SK-N-SH treated with all-trans-retinoic acid at 6 μM for 48 hours (cell line): ENCODE measurements around the gene TNFRSF18.

Source experiments
- GLIS3 ChIP-seq: fragments of 250-450 bp; sonication (Bioruptor Pico); IDR thresholded peaks from 2 replicates; pipeline ENCODE4 v1.5.0; 2020; ENCODE audit warnings: mild to moderate bottlenecking, moderate library complexity
- TF ChIP-seq, protein P1 (sequence below): fragments of 250-450 bp; sonication (Bioruptor Pico); IDR thresholded peaks from 2 replicates; pipeline ENCODE4 v1.8.0; 2021; ENCODE audit warnings: low read depth, mild to moderate bottlenecking, moderate library complexity, borderline replicate concordance

DNA sequence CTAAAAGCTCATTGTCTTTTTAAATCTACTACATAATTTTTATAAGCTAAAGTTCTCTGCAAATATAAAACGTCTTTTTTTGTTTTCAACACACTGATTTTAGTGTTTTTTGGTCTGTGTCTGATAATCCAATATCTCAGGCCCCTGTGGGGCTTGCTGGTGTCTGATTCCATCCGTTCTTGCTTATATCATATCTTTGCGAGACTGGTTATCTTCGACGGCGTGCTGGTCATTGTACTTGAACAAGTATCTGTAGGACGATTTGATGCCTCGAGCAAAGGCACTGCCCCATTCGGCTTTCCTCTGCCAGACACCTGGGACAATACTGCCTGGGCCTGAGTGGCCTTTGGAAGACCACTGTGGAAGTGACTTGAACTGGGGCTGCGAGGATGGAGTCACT is 51.1 kb downstream of the TNFRSF18 start:
- TF ChIP-seq, protein P1, sequence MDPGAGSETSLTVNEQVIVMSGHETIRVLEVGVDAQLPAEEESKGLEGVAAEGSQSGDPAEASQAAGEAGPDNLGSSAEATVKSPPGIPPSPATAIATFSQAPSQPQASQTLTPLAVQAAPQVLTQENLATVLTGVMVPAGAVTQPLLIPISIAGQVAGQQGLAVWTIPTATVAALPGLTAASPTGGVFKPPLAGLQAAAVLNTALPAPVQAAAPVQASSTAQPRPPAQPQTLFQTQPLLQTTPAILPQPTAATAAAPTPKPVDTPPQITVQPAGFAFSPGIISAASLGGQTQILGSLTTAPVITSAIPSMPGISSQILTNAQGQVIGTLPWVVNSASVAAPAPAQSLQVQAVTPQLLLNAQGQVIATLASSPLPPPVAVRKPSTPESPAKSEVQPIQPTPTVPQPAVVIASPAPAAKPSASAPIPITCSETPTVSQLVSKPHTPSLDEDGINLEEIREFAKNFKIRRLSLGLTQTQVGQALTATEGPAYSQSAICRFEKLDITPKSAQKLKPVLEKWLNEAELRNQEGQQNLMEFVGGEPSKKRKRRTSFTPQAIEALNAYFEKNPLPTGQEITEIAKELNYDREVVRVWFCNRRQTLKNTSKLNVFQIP (CRISPR knock-in tag) = no peak
- TF ChIP-seq GLIS3 (CRISPR knock-in tag) = no peak
